Activated naive CD8-positive, alpha-beta T cell treated with anti-CD3 and anti-CD28 coated beads for 36 hours (primary cell): Measurements from ENCODE around the gene SLC38A8. TPM values are rescaled to one million over a fixed set of nuclear protein-coding genes. Genes with fewer than 3 reads are reported as not detected.

Experiments
- DNase-seq: peaks from one replicate; pipeline ENCODE4 v3.0.0; 2021
- H3K27ac Mint-ChIP-seq: one replicate; pipeline ENCODE4 v1.8.0; 2022; ENCODE audit warnings: mild to moderate bottlenecking, moderate library complexity, mixed read lengths
- H3K27me3 Mint-ChIP-seq: one replicate; pipeline ENCODE4 v1.8.0; 2022; ENCODE audit warnings: mild to moderate bottlenecking, mixed read lengths
- H3K36me3 Mint-ChIP-seq: one replicate; pipeline ENCODE4 v1.8.0; 2021; ENCODE audit warnings: mild to moderate bottlenecking, mixed read lengths
- H3K4me1 Mint-ChIP-seq: one replicate; pipeline ENCODE4 v1.8.0; 2021; ENCODE audit warnings: mixed read lengths
- H3K4me3 Mint-ChIP-seq: one replicate; pipeline ENCODE4 v1.8.0; 2022; ENCODE audit warnings: mild to moderate bottlenecking, moderate library complexity, mixed read lengths
- H3K9me3 Mint-ChIP-seq: one replicate; pipeline ENCODE4 v1.8.0; 2022; ENCODE audit warnings: mixed read lengths
- total RNA-seq, 2 experiments: library from RNA; stranded (reverse); gene quantifications; one replicate each; pipeline ENCODE4 v1.2.3, GENCODE V29; 2021

The SLC38A8 gene
- total RNA-seq, 2 experiments from 2014 or later: not detected

- H3K27ac Mint-ChIP-seq: no peak overlapping the region
- H3K4me3 Mint-ChIP-seq: no peak overlapping the region
- no peaks in the 10 kb centered on the region for H3K9me3 Mint-ChIP-seq
- no peak for DNase-seq
- H3K36me3 Mint-ChIP-seq: no peaks in the 10 kb centered on the region
- H3K27me3 Mint-ChIP-seq: peaks cover 36% of the 10 kb centered on the region
- no peaks in the 10 kb centered on the region for H3K4me1 Mint-ChIP-seq
Observed at GRCh38 chr16:83971165-83972130, 71.1 kb downstream of the SLC38A8 start.

- peaks cover 36% of the 10 kb centered on the region for H3K27me3 Mint-ChIP-seq
- H3K4me1 Mint-ChIP-seq: no peaks in the 10 kb centered on the region
- no peaks in the 10 kb centered on the region for H3K36me3 Mint-ChIP-seq
- no peaks in the 10 kb centered on the region for H3K9me3 Mint-ChIP-seq
- no peak overlapping the region for H3K4me3 Mint-ChIP-seq
- no peak overlapping the region for H3K27ac Mint-ChIP-seq
- DNase-seq: no peak
Observed at GRCh38 chr16:83970430-83970815, 72.2 kb downstream of the SLC38A8 start.

- H3K9me3 Mint-ChIP-seq: no peaks in the 10 kb centered on the region
- no peak overlapping the region for H3K27ac Mint-ChIP-seq
- H3K36me3 Mint-ChIP-seq: no peaks in the 10 kb centered on the region
- H3K4me1 Mint-ChIP-seq: no peaks in the 10 kb centered on the region
- H3K27me3 Mint-ChIP-seq: peaks cover 33% of the 10 kb centered on the region
- no peak overlapping the region for H3K4me3 Mint-ChIP-seq
- no peak for DNase-seq
Observed at GRCh38 chr16:83969771-83970429, 72.7 kb downstream of the SLC38A8 start.

- H3K27ac Mint-ChIP-seq: no peak overlapping the region
- DNase-seq: no peak
- peak overlapping the region; percentile 22 for H3K4me3 Mint-ChIP-seq
- H3K4me1 Mint-ChIP-seq: no peaks in the 10 kb centered on the region
- no peaks in the 10 kb centered on the region for H3K36me3 Mint-ChIP-seq
- H3K9me3 Mint-ChIP-seq: no peaks in the 10 kb centered on the region
- peaks cover 33% of the 10 kb centered on the region for H3K27me3 Mint-ChIP-seq
Observed at GRCh38 chr16:83968891-83969649, 73.5 kb downstream of the SLC38A8 start.

GRCh38 chr16:83968306-83968851 lies 74.2 kb downstream of the SLC38A8 start:
- Mint-ChIP-seq H3K4me3 (no peak overlapping the region), H3K27me3 (peaks cover 33% of the 10 kb centered on the region), H3K36me3 (no peaks in the 10 kb centered on the region), H3K27ac (no peak overlapping the region), H3K9me3 (no peaks in the 10 kb centered on the region), H3K4me1 (no peaks in the 10 kb centered on the region)
- DNase-seq: no peak

- Mint-ChIP-seq H3K9me3 (no peaks in the 10 kb centered on the region), H3K4me3 (peak within 1 kb of the TSS; percentile 49), H3K4me1 (no peaks in the 10 kb centered on the region), H3K36me3 (no peaks in the 10 kb centered on the region), H3K27ac (no peak within 1 kb of the TSS), H3K27me3 (peaks cover 33% of the 10 kb centered on the region)
- DNase-seq: peak; percentile 52
Observed at GRCh38 chr16:83967838-83968305, 74.7 kb downstream of the SLC38A8 start, which contains the start of gene NECAB2. TSS of gene NECAB2 (plus strand) at chr16:83968244. CDS start at chr16:83968649, 405 bp downstream.

- Mint-ChIP-seq H3K4me1 (no peaks in the 10 kb centered on the region), H3K27me3 (peaks cover 33% of the 10 kb centered on the region), H3K27ac (no peak overlapping the region), H3K4me3 (no peak overlapping the region), H3K36me3 (no peaks in the 10 kb centered on the region), H3K9me3 (no peaks in the 10 kb centered on the region)
- DNase-seq: no peak
Observed at GRCh38 chr16:83967091-83967490, 75.5 kb downstream of the SLC38A8 start.

- H3K27me3 Mint-ChIP-seq: peaks cover 29% of the 10 kb centered on the region
- no peaks in the 10 kb centered on the region for H3K9me3 Mint-ChIP-seq
- H3K27ac Mint-ChIP-seq: no peak overlapping the region
- no peak overlapping the region for H3K4me3 Mint-ChIP-seq
- no peaks in the 10 kb centered on the region for H3K4me1 Mint-ChIP-seq
- H3K36me3 Mint-ChIP-seq: no peaks in the 10 kb centered on the region
- DNase-seq: no peak
Observed at GRCh38 chr16:83966153-83966696, 76.4 kb downstream of the SLC38A8 start.

GRCh38 chr16:83965444-83966152 lies 77.0 kb downstream of the SLC38A8 start:
- no peaks in the 10 kb centered on the region for H3K36me3 Mint-ChIP-seq
- no peaks in the 10 kb centered on the region for H3K4me1 Mint-ChIP-seq
- no peak overlapping the region for H3K4me3 Mint-ChIP-seq
- H3K27ac Mint-ChIP-seq: no peak overlapping the region
- no peaks in the 10 kb centered on the region for H3K9me3 Mint-ChIP-seq
- peaks cover 23% of the 10 kb centered on the region for H3K27me3 Mint-ChIP-seq
- DNase-seq: no peak

GRCh38 chr16:83964684-83965443 lies 77.7 kb downstream of the SLC38A8 start:
- DNase-seq: no peak
- Mint-ChIP-seq H3K9me3 (no peaks in the 10 kb centered on the region), H3K27me3 (peaks cover 16% of the 10 kb centered on the region), H3K36me3 (no peaks in the 10 kb centered on the region), H3K27ac (no peak overlapping the region), H3K4me3 (no peak overlapping the region), H3K4me1 (no peaks in the 10 kb centered on the region)

- Mint-ChIP-seq H3K27ac (no peak overlapping the region), H3K4me1 (no peaks in the 10 kb centered on the region), H3K9me3 (no peaks in the 10 kb centered on the region), H3K4me3 (no peak overlapping the region), H3K27me3 (peaks cover 6% of the 10 kb centered on the region), H3K36me3 (no peaks in the 10 kb centered on the region)
- no peak for DNase-seq
Observed at GRCh38 chr16:83963277-83964119, 79.1 kb downstream of the SLC38A8 start.

- H3K4me3 Mint-ChIP-seq: no peak overlapping the region
- H3K4me1 Mint-ChIP-seq: no peaks in the 10 kb centered on the region
- no peak for DNase-seq
- H3K36me3 Mint-ChIP-seq: no peaks in the 10 kb centered on the region
- H3K9me3 Mint-ChIP-seq: no peaks in the 10 kb centered on the region
- no peaks in the 10 kb centered on the region for H3K27me3 Mint-ChIP-seq
- H3K27ac Mint-ChIP-seq: no peak overlapping the region
Observed at GRCh38 chr16:83961591-83961990, 81.0 kb downstream of the SLC38A8 start.
